GM18519 (cell line): Measurements from ENCODE around the gene SMAD6.

Experiments used
- ATAC-seq: cut with Tn5 transposase; IDR thresholded peaks from one replicate; pipeline ENCODE4 v1.9.1; 2021; ENCODE audit warnings: mild to moderate bottlenecking, moderate library complexity; ENCODE audit not compliant: unreplicated experiment, low FRiP score

SMAD6 gene

DNA sequence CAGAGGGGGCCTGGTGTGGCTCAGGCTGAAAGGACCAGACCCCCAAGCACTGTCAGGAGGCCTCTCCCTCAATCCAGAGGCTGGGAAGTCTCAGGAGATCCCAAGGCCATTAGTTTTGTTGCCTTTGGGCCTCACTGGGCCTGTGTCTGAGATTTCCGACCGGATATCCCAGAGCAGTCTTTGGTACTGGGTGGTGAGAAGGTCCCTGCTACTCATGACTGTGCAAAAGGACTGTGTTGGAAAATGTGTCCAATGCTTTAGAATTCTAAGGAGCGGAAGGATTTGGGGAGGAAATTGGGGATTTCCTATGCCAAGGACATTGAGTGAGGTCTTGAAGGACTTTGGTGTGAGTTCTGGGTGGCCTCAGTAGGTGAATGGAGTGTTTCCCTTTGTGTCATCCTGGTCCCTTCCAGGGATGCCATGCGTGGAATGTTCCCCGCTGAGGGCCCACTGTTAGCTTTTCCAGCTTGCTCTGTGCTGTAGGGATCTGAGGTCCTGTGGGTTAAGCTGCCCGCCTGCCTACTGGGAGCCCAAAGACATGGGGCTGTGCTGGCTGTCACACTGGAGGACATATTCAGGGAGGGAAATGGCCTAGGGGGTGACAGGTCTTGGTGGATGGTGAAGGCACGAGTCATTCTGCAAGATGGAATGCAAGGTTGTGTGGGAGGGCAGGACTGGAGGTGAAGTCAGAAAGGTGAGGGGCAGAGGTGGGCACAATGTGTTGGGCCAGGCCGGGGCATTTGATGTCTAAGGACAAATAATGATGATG is 16.4 kb downstream of the SMAD6 start:
- ATAC-seq: no peak

GRCh38 chr15:66719471-66719870 is 17.4 kb downstream of the SMAD6 start:
- ATAC-seq: no peak

GRCh38 chr15:66720206-66721010 is 18.4 kb downstream of the SMAD6 start:
- ATAC-seq: no peak

DNA sequence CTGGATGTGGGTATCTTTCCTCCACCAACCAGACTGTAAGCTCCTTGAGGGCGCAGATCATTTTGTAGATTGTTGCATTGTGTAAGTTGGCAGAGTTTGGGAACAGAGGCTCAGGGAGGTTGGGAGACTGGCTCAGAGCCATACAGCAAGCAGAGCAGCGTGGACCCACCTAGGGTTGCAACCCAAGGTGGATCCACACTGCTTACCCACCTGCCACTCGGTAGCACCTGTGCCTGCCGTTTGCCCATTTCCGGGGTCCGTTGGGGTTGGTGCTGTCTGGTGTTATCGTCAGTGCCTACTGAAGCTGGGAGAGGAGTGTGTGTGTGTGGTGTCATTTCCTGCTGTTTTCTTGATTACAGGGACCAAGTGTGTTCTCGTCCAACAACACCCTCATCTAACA is 19.0 kb downstream of the SMAD6 start:
- ATAC-seq: no peak

DNA sequence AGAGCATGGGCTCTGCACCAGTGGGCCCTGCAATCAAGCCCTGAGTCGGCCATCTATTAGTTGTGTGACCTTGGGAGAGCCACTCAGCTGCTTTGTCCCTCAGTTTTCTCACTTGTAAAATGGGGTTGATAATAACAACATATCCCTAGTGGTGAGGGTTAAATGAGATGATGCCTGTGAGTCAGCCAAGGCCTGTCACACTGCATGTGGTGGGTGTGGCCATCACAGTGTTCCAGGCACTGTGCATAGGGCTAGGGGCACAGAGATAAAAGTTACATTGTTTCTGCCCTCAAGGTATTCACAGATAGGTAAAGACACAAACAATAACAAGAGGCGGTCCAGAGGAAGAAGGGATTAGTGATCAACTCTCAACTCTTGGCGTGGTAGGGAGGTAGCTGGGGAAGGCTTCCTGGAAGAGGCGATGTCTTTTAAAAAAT is 19.5 kb downstream of the SMAD6 start:
- ATAC-seq: no peak

GRCh38 chr15:66721954-66722353 is 19.9 kb downstream of the SMAD6 start:
- ATAC-seq: no peak

DNA sequence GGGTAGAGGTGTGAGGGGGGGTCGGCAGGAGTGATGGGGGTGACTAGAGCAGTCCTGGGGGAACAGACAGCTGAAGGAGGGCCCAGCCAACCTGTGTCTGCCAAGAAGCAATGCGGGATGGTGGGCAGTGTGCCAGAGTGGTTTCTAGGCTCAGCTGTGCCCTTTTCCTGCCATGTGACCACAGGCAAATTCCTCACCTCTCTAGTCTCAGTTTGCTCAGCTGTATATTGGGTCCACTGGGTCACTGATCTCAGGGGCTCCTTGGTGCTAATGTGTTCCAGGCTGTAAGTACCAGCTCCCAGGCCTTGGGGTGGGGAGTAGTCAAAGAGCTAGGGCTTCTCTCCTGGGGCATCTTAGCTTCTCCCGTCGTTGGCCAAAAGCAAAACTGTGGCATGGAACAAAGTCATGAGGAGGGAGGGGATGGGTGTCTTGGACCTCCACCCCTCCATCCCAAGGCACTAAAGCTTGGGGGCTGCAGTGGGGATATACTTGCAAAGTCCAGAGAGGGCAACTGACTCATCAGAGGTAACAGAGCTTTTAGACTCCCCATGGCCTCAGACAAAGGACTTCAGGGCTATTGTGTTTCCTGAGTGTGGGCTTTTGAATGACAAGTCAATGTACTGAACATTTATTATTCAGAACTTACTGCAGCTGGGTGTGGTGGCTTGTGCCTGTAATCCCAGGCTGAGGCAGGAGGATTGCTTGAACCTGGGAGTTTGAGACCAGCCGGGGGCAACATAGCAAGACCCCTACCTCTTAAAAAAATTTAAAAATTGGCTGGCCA is 20.9 kb downstream of the SMAD6 start:
- no peak for ATAC-seq

GRCh38 chr15:66723826-66724731 is 22.0 kb downstream of the SMAD6 start:
- no peak for ATAC-seq

DNA sequence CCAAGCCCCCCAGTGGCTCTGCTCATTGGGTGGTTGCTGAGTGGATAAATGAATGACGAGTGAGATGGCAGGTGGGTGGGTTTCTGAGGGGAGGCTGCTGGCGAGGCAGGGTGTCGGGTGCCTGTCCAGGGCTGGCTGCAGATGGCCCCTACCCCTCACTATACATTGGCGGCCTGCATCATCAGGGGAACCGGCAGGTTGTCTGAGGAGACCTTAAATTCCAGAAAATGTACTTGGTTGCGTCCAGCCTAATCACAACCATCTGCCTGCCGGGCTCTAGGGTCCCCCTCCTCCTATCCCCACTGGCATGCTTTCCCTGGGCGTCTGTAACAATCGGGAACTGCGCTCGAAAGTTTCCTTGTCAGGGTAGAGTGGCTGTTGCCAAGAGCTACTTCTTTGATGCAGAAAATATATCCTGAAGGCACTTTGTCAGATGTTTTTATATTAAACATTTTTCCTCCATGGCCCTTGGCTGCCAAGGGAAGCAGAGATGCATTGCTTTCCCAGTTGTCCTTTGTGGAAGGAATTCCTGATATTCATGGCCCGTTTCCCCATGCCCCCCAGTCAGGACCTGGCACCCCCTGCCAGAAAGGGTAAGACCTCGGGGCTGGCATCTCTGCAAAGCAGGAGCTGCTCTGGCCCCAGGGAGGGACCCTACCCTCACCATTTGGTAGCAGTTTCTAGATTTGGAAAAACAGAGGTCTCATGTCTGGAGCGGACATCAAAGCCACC is 22.9 kb downstream of the SMAD6 start:
- ATAC-seq: no peak

GRCh38 chr15:66725464-66725785 is 23.4 kb downstream of the SMAD6 start:
- ATAC-seq: no peak

DNA sequence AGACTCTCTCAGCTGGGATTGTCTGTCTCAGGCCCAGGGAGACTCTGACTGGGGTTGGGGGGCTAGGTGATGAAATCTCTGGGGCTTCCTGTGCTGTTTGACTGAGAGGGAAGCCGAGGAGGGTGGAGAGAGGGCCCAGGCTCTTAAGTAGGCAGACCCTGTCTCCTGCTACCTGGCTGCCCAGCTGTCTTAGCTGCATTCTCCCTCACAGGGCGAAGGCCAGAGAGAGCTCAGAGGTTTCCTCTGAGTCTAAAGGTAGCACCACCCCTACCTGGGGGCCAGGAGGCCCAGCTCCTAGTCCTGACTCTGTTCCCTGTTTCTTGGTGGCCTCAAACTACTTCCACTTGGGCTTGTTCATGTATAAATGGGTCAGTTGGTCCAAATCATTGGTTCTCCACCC is 24.4 kb downstream of the SMAD6 start:
- ATAC-seq: no peak

DNA sequence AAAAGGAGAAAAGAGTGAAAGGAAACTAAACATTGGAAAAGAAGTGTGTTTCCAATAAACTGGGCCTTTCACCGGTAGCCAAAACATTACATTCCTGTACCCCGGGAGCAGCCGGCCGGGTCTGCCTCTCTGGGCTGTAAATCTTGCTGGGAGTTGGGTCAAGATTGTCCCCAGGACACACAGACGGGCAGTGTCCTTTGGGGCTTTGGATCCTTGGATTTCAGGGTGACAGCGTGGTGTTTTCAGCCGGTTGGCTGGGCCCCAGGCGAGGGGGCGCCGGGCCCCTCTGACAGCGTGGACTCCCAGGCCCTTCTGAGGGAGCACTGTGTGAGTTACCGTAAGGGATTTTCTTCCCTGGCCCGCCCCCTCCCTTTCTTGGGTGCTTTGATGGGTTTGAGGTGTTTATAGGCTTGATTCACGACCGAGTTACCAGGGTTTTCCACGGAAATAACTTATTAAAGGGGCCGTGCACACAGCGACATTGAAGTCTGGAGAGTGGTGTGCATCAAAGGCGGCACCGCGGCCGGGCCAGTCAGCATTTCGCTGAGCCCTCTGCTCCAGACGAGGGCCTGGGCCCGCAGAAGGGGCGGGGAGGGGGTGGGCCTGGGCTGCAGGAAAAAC is 27.4 kb downstream of the SMAD6 start:
- ATAC-seq: no peak

GRCh38 chr15:66730168-66731021 is 28.4 kb downstream of the SMAD6 start:
- no peak for ATAC-seq

DNA sequence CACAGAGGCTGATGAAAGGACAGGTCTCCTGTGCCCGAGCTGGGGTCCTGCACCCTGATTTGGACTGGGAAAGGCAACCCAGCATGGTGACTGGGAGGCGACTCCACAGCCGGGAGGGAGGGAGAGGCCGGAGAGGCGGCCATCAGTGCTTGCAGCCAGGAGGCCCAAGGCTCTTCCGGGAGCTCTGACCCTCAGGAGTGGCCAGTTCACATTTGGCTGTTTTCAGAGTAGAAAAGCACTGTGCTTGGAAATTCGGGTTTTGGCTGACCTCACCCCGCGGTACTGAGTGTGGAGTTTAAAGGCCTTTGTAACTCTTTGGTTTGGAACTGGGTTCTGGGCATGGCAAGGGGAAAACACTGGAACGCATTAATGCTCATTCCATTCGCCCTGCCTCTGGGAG is 31.9 kb downstream of the SMAD6 start:
- ATAC-seq: no peak

DNA sequence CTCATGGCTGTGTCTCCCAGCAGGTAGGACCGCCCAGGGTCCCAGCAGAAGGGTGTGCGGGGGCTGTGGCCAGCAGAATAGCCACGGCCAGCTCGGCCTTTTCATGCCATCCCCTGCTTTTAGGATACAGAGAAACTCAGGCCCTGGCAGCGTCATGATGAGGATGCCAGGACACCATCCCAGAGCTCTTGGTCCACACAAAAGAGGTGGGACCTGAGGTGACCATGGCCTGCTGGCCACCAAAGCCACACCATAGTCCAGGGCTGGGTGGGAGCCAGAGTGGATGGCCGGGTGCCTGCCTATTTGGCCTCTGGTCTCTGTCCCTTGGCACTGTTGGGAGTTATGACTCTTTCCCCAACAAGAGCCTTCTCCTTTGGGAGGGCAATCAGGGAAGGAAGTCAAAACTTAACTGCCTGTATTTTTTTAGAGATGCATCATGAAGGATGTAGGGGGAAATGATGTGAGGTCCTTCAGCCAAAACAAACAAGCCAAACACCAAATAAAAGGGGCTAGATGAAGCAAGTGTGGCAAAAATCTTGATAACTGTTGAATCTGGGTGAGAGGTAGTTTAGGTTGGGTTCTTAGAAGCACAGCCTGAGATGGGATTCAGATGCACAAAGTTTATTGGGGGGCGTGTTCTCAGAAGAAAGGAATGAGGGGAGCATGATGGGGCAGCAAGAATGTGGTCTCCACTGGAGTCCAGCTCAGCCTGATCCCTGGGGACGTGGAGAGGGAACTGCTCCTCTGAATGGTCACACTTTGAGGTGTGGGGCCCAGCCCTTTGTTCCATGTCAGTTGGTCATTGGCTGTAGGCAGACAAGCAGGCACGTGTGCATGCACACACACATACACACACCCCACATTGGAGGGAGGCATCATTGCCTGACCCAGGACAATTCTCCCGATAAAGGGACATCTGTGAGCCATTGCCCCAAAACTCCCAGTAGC is 33.2 kb downstream of the SMAD6 start:
- no peak for ATAC-seq

GRCh38 chr15:66735909-66736305 is 33.9 kb downstream of the SMAD6 start:
- ATAC-seq: no peak
